Esophagus muscularis mucosa (tissue), 4 donors: Measurements from ENCODE around the gene DOCK3.

Source experiments
- EP300 ChIP-seq: sonication (generic); formaldehyde crosslinking; IDR thresholded peaks from one replicate; pipeline ENCODE4 v1.6.1; 2017; ENCODE audit warnings: antibody characterized with exemption
- POLR2A ChIP-seq: fragments of 450-650 bp; IDR thresholded peaks from one replicate; pipeline ENCODE4 v1.6.1; 2017; ENCODE audit warnings: antibody characterized with exemption, moderate library complexity, mild to moderate bottlenecking, low read depth
- POLR2AphosphoS5 ChIP-seq, 2 donors: sonication (generic); formaldehyde crosslinking; IDR thresholded peaks; one replicate each; pipeline ENCODE4 v1.6.1; 2017; ENCODE audit warnings: antibody characterized with exemption in 2 of 2
- TF ChIP-seq, protein P1 (sequence below), 3 experiments: fragments of 200-600 bp in 2 of 3; fragments of 450-650 bp in 1 of 3; sonication (generic) in 2 of 3; IDR thresholded peaks; one replicate each; pipeline ENCODE4 v1.5.1; 2017 to 2019; ENCODE audit warnings: antibody characterized with exemption in 3 of 3, mild to moderate bottlenecking in 2 of 3, moderate library complexity in 1 of 3

DNA sequence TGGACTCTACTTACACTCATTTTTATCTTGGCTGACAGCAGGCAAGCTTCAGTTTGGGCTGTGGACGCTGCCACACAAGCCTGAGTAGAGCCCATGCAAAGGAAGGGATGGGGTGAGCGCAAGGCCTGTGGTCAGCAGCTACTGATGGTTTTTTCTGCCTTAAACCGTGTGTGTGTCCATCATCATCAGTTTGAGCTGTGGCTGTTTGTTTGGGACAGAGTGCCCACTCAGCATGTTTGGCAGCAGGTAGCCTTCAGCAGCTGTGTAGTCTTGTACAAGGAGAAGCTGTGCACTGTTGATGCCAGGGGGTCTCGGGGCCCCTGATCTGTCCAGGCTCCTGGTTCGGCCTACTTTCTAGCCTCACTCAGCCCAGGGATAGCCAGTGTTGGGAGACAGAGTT lies 719.8 kb downstream of the DOCK3 start:
- TF ChIP-seq, protein P1, sequence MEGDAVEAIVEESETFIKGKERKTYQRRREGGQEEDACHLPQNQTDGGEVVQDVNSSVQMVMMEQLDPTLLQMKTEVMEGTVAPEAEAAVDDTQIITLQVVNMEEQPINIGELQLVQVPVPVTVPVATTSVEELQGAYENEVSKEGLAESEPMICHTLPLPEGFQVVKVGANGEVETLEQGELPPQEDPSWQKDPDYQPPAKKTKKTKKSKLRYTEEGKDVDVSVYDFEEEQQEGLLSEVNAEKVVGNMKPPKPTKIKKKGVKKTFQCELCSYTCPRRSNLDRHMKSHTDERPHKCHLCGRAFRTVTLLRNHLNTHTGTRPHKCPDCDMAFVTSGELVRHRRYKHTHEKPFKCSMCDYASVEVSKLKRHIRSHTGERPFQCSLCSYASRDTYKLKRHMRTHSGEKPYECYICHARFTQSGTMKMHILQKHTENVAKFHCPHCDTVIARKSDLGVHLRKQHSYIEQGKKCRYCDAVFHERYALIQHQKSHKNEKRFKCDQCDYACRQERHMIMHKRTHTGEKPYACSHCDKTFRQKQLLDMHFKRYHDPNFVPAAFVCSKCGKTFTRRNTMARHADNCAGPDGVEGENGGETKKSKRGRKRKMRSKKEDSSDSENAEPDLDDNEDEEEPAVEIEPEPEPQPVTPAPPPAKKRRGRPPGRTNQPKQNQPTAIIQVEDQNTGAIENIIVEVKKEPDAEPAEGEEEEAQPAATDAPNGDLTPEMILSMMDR (IDR thresholded peaks at IDR 0.05), result no peak
- TF ChIP-seq EP300 (no peak), POLR2A (no peak), POLR2AphosphoS5 (IDR thresholded peaks at IDR 0.05) (no peak)
